Measurements from ENCODE around the gene RPS3A. TPM values are rescaled to one million over a fixed set of nuclear protein-coding genes. Genes with fewer than 3 reads are reported as not detected.

The RPS3A gene
- total and polyA plus RNA-seq, 2 of the 13 experiments (the other 11 are each of a cell fraction or from before 2014, with no cell fraction given): 3,332 to 3,626 TPM

DNA sequence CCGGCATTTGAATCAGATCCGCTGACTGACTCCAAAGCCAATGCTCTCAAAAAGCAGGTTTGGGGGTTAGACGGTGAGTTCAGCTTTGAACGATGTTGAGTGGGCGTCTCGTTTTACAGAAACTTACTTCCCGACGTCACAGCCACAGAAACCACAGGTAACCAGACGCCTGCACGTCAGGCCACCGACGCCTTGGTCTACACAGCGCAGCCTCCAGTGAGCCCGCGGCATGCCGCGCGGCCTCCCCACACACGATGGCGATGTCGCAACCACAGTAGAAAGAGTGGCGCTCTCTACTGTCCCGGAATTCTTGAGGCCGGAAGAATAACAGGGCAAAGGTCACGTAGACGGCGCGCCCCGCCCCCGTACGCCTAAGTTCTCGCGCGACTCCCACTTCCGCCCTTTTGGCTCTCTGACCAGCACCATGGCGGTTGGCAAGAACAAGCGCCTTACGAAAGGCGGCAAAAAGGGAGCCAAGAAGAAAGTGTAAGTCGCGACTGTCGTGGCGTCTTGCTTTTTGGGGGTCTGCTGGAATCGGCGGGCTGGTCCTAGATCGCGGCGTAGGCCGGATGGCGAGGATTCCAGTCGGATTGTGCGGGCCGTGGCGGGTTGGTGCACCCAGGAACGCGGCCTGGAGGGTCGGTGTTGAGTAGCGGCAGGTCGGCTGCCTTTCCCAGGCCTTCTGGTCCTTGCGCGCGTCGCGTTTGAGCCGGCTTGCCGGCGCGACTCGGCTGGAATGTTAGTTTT lies at the start of gene RPS3A (continued):
- TF ChIP-seq ZNF703 (CRISPR knock-in tag; IDR thresholded peaks at IDR 0.05; ENCODE audit: borderline replicate concordance): 0 out of 2 replicates have a peak, but pooled peaks have one; percentile 72
- TF ChIP-seq SNAI1 (CRISPR knock-in tag; IDR thresholded peaks at IDR 0.05; ENCODE audit: borderline replicate concordance): no peak
- no peak for TF ChIP-seq CHCHD3 (CRISPR knock-in tag; IDR thresholded peaks at IDR 0.05)
- TF ChIP-seq SRSF1 (optimal IDR thresholded peaks at IDR 0.05; ENCODE audit: low read depth, low read length): no peak
- TF ChIP-seq, protein P1, sequence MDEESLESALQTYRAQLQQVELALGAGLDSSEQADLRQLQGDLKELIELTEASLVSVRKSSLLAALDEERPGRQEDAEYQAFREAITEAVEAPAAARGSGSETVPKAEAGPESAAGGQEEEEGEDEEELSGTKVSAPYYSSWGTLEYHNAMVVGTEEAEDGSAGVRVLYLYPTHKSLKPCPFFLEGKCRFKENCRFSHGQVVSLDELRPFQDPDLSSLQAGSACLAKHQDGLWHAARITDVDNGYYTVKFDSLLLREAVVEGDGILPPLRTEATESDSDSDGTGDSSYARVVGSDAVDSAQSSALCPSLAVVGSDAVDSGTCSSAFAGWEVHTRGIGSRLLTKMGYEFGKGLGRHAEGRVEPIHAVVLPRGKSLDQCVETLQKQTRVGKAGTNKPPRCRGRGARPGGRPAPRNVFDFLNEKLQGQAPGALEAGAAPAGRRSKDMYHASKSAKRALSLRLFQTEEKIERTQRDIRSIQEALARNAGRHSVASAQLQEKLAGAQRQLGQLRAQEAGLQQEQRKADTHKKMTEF (CRISPR knock-in tag; IDR thresholded peaks at IDR 0.05): peak; percentile 94
- TF ChIP-seq MAFK (conservative IDR thresholded peaks at IDR 0.05 in 1 of 2, IDR thresholded peaks at IDR 0.05 in 1 of 2; ENCODE audit: low read length in 2 of 2): no peak
- TF ChIP-seq, protein P2, sequence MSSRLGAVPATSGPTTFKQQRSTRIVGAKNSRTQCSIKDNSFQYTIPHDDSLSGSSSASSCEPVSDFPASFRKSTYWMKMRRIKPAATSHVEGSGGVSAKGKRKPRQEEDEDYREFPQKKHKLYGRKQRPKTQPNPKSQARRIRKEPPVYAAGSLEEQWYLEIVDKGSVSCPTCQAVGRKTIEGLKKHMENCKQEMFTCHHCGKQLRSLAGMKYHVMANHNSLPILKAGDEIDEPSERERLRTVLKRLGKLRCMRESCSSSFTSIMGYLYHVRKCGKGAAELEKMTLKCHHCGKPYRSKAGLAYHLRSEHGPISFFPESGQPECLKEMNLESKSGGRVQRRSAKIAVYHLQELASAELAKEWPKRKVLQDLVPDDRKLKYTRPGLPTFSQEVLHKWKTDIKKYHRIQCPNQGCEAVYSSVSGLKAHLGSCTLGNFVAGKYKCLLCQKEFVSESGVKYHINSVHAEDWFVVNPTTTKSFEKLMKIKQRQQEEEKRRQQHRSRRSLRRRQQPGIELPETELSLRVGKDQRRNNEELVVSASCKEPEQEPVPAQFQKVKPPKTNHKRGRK (CRISPR knock-in tag; IDR thresholded peaks at IDR 0.05): no peak
- TF ChIP-seq ZNF598 (CRISPR knock-in tag; IDR thresholded peaks at IDR 0.05; ENCODE audit: borderline replicate concordance): peak; percentile 93
- peak; percentile 99 for TF ChIP-seq REPIN1 (CRISPR knock-in tag; IDR thresholded peaks at IDR 0.05; ENCODE audit: borderline replicate concordance, low read depth)
- TF ChIP-seq, protein P3, sequence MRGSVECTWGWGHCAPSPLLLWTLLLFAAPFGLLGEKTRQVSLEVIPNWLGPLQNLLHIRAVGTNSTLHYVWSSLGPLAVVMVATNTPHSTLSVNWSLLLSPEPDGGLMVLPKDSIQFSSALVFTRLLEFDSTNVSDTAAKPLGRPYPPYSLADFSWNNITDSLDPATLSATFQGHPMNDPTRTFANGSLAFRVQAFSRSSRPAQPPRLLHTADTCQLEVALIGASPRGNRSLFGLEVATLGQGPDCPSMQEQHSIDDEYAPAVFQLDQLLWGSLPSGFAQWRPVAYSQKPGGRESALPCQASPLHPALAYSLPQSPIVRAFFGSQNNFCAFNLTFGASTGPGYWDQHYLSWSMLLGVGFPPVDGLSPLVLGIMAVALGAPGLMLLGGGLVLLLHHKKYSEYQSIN (CRISPR knock-in tag; IDR thresholded peaks at IDR 0.05; ENCODE audit: borderline replicate concordance): no peak
- peak; percentile 87; the same call in 1 of the 2 replicates for TF ChIP-seq MAF1 (CRISPR knock-in tag; IDR thresholded peaks at IDR 0.05; ENCODE audit: borderline replicate concordance)
- peak; percentile 97 for TF ChIP-seq SMYD3 (CRISPR knock-in tag; IDR thresholded peaks at IDR 0.05)
- peak; percentile 98 for TF ChIP-seq YEATS4 (CRISPR knock-in tag; IDR thresholded peaks at IDR 0.05; ENCODE audit: borderline replicate concordance)
